Measurements from ENCODE around the gene AP3S2.
"Not testable (repeated sequence)": the region's sequence is repeated elsewhere in the genome, so short reads cannot be mapped to it uniquely, and the experiment has no call there.

AP3S2 gene

GRCh38 chr15:89797678-89798201, 96.1 kb downstream of the AP3S2 start:
- no peak for DNase-seq

- no peak for DNase-seq
Observed at GRCh38 chr15:89795996-89796395, 97.8 kb downstream of the AP3S2 start.

GRCh38 chr15:89794627-89795241, 99.1 kb downstream of the AP3S2 start:
- peak; percentile 4 for DNase-seq

DNA sequence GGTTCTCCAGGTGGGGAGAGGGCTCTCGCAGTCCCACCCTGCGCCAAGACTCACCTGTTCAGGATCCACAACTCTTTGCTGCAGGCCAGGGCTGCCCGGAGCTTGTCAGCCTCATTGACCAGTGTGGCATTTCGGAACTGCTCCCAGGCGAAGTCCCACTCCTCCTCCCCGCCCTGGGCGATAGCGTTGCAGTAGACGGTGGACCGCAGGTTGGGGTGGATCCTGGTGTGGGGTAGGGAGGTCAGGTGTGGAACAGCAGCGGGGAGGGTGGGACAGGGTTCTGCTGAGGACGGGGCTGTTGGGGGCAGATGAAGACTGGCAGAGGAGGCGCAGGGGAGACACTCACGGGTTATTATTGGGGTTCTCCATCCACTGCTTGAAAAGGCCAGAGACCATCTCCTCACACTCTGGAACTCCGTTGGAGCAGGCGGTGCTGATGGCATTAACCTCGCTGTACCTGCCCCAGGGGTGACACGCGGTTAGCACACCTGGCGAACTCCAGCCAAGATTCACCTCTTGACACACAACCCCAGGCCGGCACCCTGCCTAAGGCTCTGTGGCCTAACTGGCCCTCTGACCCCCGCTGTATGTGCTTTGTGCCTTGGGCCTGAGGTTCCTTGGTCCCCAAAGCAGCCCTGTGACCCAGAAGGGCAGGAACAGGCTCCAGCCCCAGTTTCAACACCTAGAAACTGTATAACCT, 101.5 kb downstream of the AP3S2 start:
- no peak for DNase-seq

- no peak for DNase-seq
Observed at GRCh38 chr15:89790661-89791060, 103.1 kb downstream of the AP3S2 start.

GRCh38 chr15:89790206-89790605, 103.6 kb downstream of the AP3S2 start:
- DNase-seq = no peak

DNA sequence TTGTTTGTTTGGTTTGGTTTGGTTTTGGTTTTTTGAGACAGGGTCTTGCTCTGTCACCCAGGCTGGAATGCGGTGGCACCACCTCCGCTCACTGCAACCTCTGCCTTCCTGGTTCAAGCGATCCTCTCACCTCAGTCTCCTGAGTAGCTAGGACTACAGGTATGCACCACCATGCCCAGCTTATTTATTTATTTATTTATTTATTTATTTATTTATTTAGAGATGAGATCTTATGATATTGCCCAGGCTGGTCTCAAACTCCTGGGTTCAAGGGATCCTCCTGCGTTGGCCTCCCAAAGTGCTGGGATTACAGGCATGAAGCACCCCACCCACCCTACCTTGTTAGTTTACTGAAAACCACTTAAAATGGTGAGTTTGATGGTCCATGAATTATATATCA, 105.2 kb downstream of the AP3S2 start:
- DNase-seq = not testable (repeated sequence)

DNA sequence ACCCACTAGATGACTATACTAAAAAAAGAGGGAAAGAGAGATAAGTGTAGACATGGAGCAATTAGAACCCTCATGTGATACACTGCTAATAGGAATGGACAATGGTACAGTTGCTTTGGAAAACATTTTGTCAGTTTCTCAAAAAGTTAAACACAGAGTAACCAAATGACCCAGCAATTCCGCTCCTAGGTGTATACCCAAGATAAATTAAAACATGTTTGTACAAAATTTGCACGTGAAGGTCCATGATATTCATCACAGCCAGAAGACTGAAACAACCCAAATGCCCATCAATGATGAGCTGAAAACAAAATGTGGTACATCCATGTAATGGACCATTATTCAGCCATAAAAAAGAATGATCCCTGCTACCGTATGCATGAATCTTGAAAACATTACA, 105.8 kb downstream of the AP3S2 start:
- DNase-seq = no peak

DNA sequence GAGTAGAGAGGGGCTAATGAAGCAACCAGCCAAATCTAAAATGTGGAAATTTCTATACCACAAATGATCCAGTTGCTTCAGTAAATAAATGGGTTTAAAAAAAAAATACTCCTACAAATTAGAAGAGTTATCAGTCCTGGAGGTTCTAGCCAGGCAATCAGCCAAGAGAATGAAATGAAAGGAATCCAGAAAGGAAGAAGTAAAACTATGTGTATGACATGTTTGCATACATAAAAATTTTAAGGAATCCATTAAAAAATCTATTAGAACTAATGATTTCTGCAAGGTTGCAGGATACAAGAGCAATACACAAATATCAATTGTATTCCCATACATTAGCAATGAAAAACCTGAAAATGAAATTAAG, 108.0 kb downstream of the AP3S2 start:
- DNase-seq = no peak

DNA sequence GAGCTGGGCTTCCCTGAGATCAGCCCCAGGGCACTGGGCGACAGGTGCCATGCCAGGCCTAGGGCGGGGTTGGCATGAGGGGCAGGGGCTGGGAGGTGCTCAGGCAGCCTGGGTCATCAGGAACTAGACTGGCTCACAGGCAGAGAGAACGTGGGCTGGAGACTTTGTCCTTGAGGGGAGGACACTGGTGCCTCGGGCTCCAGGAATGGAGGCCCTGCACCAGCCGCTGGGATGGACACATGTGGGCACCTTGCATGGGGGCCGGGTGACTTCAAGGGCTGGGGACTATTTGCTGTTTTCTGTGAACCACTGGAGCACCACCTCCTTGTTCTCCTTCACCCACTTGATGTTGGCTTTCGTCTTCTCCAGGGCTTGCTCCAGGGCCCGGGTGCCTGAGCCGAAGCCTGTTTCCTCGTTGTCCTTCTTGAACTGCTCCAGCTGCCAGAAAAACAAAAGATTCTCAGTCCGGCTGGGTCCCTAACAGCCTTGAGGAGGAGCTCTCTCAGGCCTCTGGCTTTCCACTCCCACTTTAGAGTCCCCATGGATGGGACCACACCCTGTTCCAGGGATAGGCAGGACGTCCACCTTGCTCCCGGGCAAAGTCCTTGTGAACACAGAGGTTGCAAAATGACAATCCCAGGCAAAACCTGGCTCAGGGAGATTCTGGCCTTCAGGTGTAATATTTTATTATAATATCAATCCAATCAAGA, 108.6 kb downstream of the AP3S2 start:
- no peak for DNase-seq

GRCh38 chr15:89784686-89784960, 109.2 kb downstream of the AP3S2 start:
- DNase-seq = no peak

DNA sequence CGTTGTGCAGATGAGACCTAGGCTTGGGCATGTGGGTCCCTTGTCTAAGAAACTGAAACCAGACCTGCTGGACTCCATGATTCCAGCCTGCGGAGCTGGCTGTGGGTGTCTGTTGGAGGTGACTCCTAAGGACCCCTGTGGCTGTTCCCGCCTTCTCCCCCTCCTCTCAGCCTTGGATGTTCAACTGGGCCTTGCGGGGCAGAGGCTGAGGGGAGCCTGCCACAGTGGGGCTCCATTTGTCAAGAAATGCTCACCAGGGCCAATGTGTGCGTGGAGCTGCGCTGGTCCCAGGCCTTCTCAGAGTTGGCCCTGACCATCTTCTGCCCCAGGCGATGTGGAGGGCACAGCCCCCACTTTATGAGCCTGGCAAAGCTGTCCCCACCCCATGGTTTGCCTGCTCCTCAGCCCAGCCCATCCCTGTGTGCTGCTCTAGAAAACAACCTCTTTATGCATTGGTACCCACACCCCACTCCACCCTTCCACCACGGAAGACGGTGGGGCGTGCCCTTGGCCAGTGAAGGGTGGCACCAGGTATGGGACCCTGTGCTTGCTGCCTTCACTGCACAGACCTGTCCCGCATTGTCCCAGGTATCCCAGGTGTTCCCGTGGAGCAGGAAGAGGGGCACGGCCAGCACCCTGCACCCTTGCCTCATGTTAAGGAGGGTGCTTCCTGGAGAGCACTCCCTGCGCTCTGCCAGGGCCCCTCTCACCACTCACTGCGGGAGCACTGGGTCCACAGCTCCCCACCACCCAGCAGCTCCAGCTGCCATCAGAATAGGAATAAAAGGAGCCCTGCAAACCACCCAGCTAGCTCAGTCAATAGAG, 109.7 kb downstream of the AP3S2 start:
- DNase-seq = no peak

DNA sequence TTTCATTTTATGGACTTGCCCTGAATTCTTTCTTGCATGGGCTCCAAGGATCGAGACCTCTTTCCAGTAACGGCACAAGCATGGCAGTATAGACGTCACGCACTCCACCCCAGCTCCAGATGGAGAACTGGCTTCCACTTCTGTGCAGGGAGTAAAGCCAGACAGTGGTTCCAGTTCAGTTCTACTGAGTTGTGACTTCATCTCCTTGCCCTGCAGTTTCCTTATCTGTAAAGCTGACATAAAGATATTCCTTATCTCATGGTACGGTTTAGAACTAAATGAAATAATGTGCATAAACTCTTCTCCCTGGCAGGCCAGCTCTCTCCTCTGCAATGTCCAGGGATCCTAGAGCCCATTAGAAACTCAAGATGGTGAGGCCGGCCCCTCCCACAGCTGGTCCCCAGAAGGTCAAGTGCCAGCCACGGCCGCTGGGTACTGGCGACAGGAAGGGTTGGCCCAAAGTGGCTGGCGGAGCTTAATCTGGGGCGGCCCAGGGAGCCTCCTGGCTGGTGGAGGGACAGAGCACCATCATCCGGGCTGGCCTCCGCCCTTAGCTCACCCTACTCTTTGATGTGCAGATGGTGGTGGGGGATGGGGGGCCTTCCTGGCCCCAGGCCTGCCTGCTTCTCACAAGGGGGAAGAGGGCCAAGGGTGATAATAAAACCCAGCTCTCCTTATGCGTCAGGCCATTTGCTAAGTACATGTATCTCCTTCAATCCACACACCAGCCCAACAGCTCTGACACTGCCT, 110.5 kb downstream of the AP3S2 start:
- no peak for DNase-seq

DNA sequence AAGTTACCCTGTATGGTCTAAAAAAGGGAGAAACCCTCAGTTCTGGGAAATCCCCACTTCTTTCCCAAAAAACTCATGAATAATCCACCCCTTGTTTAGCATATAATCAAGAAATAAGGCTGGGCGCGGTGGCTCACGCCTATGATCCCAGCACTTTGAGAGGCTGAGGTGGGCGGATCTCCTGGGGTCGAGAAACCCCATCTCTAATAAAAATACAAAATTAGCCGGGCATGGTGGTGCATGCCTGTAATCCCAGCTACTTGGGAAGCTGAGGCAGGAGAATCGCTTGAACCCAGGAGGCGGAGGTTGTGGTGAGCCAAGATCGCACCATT, 111.2 kb downstream of the AP3S2 start:
- DNase-seq = not testable (repeated sequence)

DNA sequence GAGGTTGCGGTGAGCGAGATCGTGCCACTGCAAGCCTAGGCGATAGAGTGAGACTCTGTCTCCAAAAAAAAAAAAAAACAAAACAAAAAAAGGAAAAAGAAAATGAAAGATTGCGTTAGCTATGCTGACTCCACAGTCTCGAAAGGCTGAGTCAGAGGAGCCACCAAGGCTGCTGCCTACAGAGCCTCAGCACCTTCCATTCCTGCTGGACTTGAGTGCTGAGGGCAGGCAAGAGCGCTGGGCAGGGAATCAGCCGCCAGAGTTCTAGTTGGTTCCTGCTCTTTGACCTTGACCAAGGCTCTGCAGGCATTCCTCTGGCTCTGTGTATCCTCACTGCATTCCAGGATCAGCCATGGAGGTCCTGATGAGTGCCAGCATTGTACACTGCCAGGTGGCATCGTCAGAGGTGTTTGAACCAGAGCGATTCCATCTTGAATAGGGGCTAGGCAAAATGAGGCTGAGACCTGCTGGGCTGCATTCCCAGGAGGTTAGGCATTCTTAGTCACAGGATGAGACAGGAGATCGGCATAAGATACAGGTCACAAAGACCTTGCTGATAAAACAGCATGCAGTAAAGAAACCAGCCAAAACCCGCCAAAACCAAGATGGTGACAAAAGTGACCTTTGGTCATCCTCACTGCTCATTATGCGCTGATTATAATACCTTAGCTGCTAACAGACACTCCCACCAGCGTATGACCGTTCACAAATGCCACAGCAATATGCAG, 111.7 kb downstream of the AP3S2 start:
- DNase-seq = no peak

- no peak for DNase-seq
Observed at GRCh38 chr15:89781055-89781454, 112.7 kb downstream of the AP3S2 start.

DNA sequence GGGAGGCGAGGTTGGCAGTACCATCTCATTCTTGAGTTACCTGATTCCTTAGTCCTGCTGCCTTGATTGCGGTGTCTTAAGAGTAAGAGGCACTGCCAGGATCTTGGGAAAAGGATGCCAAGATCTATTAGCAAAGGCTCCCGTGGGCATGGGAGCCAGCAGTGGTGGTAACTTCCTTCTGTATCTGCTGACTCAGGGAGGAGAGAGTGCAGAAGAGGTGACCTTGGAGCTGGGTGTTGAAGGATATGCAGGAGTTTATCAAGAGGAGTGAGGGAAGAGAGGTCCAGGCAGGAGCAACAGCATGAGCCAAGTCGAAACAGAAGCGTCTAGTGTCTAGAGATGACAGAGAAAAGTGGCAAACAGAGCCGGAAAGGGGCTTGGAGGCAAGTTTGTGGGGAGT, 113.2 kb downstream of the AP3S2 start:
- no peak for DNase-seq

All from NCI-H1092 treated with DMSO at 0.1 percent for 48 hours (cell line).